Heart right ventricle (tissue), 16 donors: ENCODE results near the gene URB2. TPM values are rescaled to one million over a fixed set of nuclear protein-coding genes. Genes with fewer than 3 reads are reported as not detected.
"Not testable (repeated sequence)": the region's sequence is repeated elsewhere in the genome, so short reads cannot be mapped to it uniquely, and the experiment has no call there.

ENCODE experiments used
- ATAC-seq, 8 donors: fragments of 200-7000 bp; cut with Tn5 transposase; one replicate each; pipeline ENCODE4 v1.9.1; 2020; ENCODE audit warnings: mild to moderate bottlenecking in 8 of 8, moderate library complexity in 8 of 8, moderate number of reproducible peaks in 1 of 8
- DNase-seq, 2 donors: peaks; one replicate each; pipeline ENCODE4 v3.0.0-alpha.2; 2020
- H3K27ac ChIP-seq, 10 donors: fragments of 200-600 bp; sonication (generic) in 2 of 10; one replicate each; pipeline versions ENCODE4 v1.5.0 to v1.8.0; 2020 to 2022; ENCODE audit warnings: mild to moderate bottlenecking in 3 of 10
- H3K27me3 ChIP-seq, 7 donors: fragments of 200-600 bp; one replicate each; pipeline ENCODE4 v1.8.0; 2021 to 2022; ENCODE audit warnings: mild to moderate bottlenecking in 2 of 7
- H3K36me3 ChIP-seq, 9 donors: fragments of 200-600 bp; sonication (generic) in 1 of 9; one replicate each; pipeline versions ENCODE4 v1.5.0 to v1.8.0; 2020 to 2022; ENCODE audit warnings: mild to moderate bottlenecking in 2 of 9
- H3K4me1 ChIP-seq, 9 donors: fragments of 200-600 bp; sonication (generic) in 1 of 9; one replicate each; pipeline versions ENCODE4 v1.5.0 to v1.8.0; 2020 to 2022; ENCODE audit warnings: mild to moderate bottlenecking in 4 of 9
- H3K4me3 ChIP-seq, 10 donors: fragments of 200-600 bp; sonication (generic) in 2 of 10; one replicate each; pipeline versions ENCODE4 v1.5.0 to v1.8.0; 2020 to 2022; ENCODE audit warnings: mild to moderate bottlenecking in 7 of 10, moderate library complexity in 2 of 10
- H3K9me3 ChIP-seq, 11 donors: fragments of 200-600 bp in 10 of 11; sonication (generic) in 2 of 11; one replicate each; pipeline versions ENCODE4 v1.5.0 to v1.8.0; 2013 to 2022; ENCODE audit warnings: mild to moderate bottlenecking in 2 of 11, control low read depth in 1 of 11, moderate library complexity in 1 of 11
- CTCF ChIP-seq, 9 donors: fragments of 200-600 bp; sonication (generic) in 2 of 9; IDR thresholded peaks; one replicate each; pipeline versions ENCODE4 v1.5.0 to v1.8.0; 2021 to 2022; ENCODE audit warnings: antibody characterized with exemption in 9 of 9, mild to moderate bottlenecking in 5 of 9, moderate library complexity in 1 of 9
- whole genome bisulfite sequencing, 2 donors: extraction: QIAGEN DNeasy Blood & Tissue Kit; methylation state at CpG; one replicate each; pipeline ENCODE4 v1.1.7; 2013; ENCODE audit warnings: inconsistent platforms in 1 of 2; 5-methylcytosine and 5-hydroxymethylcytosine counted together
- intact Hi-C, 10 donors: fragments of 100-400 bp; cut with DNase I; formaldehyde crosslinking; loops; one replicate each; pipeline versions ENCODE4 v1.11.1 to v1.14.2; 2022
- polyA plus RNA-seq, 2 donors: library from polyadenylated mRNA; stranded (reverse); fragments of 200-250 nt; gene quantifications; one replicate each; pipeline ENCODE4 v1.2.3, GENCODE V29; 2013
- total RNA-seq, 10 donors: library from RNA; stranded (reverse); fragmentation: NEBNext Ultra II Directional in 3 of 10; extraction: Animal tissue kit (Norgen Biotek cat#: 25700) in 3 of 10; gene quantifications; one replicate each; pipeline versions ENCODE4 v1.2.1 to v1.2.4, GENCODE V29; 2021 to 2023
- donor health status: Arrhythmogenic right ventricular cardiomyopathy.
- donor health status: ischemic (EF 13 %, LVEDD 7.1; RV severe dilation, severe dysfunction).
- donor health status: healthy with polysubstance abuse.
- donor health status: DM: no; HTN: yes; CAD: no.
- donor health status: DM: no; HTN: no; CAD: no.
- donor health status: ischemic (EF 25% LVEDD 6.9; RV normal size, moderate dysfunction).
- donor health status: ischemic (EF 25% LVEDD 5.7; RV mildly dilated, moderate dysfunction).
- donor health status: healthy.
- donor health status: DM: yes; HTN: yes; CAD: no.
- donor health status: Ischemic cardiomyopathy.
- donor health status: ischemic (EF 35%, LVEDD 5.7; RV mildly dilated, moderate dysfunction).
- donor health status: nonischemic (EF 11% LVEDD 7.7; RV severe dilation, severe dysfunction).
- donor health status: DM: yes; HTN: yes; CAD: no.
- donor health status: PGD.
- donor health status: ischemic (EF 29% LVEDD 5.4; RV normal size, mild dysfunction).
- donor health status: nonischemic (EF 23%, LVEDD 6.1; RV moderate dilation, normal function).

Gene URB2
- total and polyA plus RNA-seq, 12 donors = 1.6 to 5.6 (median 4.2) TPM

GRCh38 chr1:229704157-229704556 lies 78.1 kb downstream of the URB2 start:
- no peak for DNase-seq
- 76 to 79% methylated on average over 2 of the region's 2 CpGs for WGBS, 2 donors
- H3K27ac ChIP-seq = no peak overlapping the region
- ATAC-seq = no peak
- H3K36me3 ChIP-seq = no peaks in the 10 kb centered on the region
- intact Hi-C loops = no loop called here
- no peaks in the 10 kb centered on the region for H3K27me3 ChIP-seq
- no peak for TF ChIP-seq CTCF (IDR thresholded peaks at IDR 0.05)
- peaks cover 0 to 11% (median 0%) of the 10 kb centered on the region in 9 donors for H3K4me1 ChIP-seq
- no peak overlapping the region for H3K4me3 ChIP-seq
- H3K9me3 ChIP-seq = peaks cover 0 to 13% (median 0%) of the 10 kb centered on the region in 11 donors

DNA sequence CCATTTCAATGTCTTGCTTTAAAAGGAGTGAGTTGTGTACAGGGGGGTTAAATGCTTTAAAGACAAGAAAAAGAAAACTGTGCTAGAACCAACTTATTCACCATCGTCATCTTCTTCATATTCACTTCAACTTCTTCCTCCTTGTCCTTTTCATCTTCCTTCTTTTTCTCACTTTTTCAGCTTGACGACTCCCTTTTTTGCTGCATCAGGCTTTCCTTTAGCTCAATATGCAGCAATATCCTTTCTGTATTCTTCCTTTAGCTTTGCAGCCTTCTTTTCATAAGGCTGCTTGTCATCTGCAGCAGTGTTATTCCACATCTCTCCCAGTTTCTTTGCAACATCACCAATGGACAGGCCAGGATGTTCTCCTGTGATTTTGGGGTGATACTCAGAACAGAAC lies 79.1 kb downstream of the URB2 start:
- H3K27ac ChIP-seq, H3K4me3 ChIP-seq, H3K4me1 ChIP-seq, DNase-seq, H3K27me3 ChIP-seq, H3K36me3 ChIP-seq, ATAC-seq, intact Hi-C loops: not testable (repeated sequence)
- WGBS, 2 donors = 82 to 91% methylated on average over 2 of the region's 2 CpGs
- peaks cover 0 to 13% (median 0%) of the 10 kb centered on the region in 11 donors for H3K9me3 ChIP-seq

GRCh38 chr1:229707127-229707526 lies 81.1 kb downstream of the URB2 start:
- H3K36me3 ChIP-seq, intact Hi-C loops, H3K27me3 ChIP-seq, ATAC-seq, H3K27ac ChIP-seq, DNase-seq, H3K4me3 ChIP-seq, H3K4me1 ChIP-seq: not testable (repeated sequence)
- H3K9me3 ChIP-seq = peaks cover 0 to 12% (median 0%) of the 10 kb centered on the region in 11 donors
- 81 to 83% methylated on average over 6 of the region's 6 CpGs for WGBS, 2 donors

GRCh38 chr1:229709500-229710013 lies 83.5 kb downstream of the URB2 start:
- Histone ChIP-seq H3K27me3 (no peaks in the 10 kb centered on the region), H3K36me3 (no peaks in the 10 kb centered on the region), H3K4me3 (no peak overlapping the region), H3K9me3 (peaks cover 0 to 12% (median 0%) of the 10 kb centered on the region in 11 donors), H3K4me1 (no peaks in the 10 kb centered on the region), H3K27ac (no peak overlapping the region)
- DNase-seq (no peak), ATAC-seq (no peak)
- TF ChIP-seq CTCF (IDR thresholded peaks at IDR 0.05) = no peak
- 69 to 71% methylated on average over 6 of the region's 6 CpGs for WGBS, 2 donors
- intact Hi-C loops = no loop called here

Other genes starting within 250 kb of the URB2 start
- over 10,000 TPM in 5 of 10 donors, 1,000 to 10,000 TPM in 4, 100 to 1,000 TPM in 1; 976 to 17,994 (median 10,145) TPM for gene ACTA1, start 192.2 kb upstream of the URB2 start, total RNA-seq
- 1,000 to 10,000 TPM; 2,463 to 2,779 TPM for gene ACTA1, start 192.2 kb upstream of the URB2 start, polyA plus RNA-seq
- 10 to 100 TPM; 28.1 to 36.3 (median 31.4) TPM for gene NUP133, start 117.9 kb upstream of the URB2 start, total RNA-seq
- gene NUP133, start 117.9 kb upstream of the URB2 start, polyA plus RNA-seq = 10 to 100 TPM in 1 of 2 donors, 1 to 10 TPM in 1; 9.3 to 13.8 TPM
- 10 to 100 TPM in 8 of 10 donors, 1 to 10 TPM in 2; 8.9 to 13.5 (median 11.9) TPM for gene ABCB10, start 67.5 kb upstream of the URB2 start, total RNA-seq
- 10 to 100 TPM in 1 of 2 donors, 1 to 10 TPM in 1; 4.2 to 11.1 TPM for gene ABCB10, start 67.5 kb upstream of the URB2 start, polyA plus RNA-seq
- gene TAF5L, start 125 bp upstream of the URB2 start, total RNA-seq = 10 to 100 TPM in 9 of 10 donors, 1 to 10 TPM in 1; 9.7 to 13.7 (median 11.2) TPM
- 1 to 10 TPM; 6.0 to 8.6 TPM for gene TAF5L, start 125 bp upstream of the URB2 start, polyA plus RNA-seq